Stomach (tissue), 9 donors: ENCODE results near the gene POLL. TPM values are rescaled to one million over a fixed set of nuclear protein-coding genes. Genes with fewer than 3 reads are reported as not detected.

Source experiments
- DNase-seq, 2 donors: peaks; one replicate each; pipeline versions ENCODE4 v3.0.0 to v3.0.0-alpha.2; 2013 to 2019
- H3K27ac ChIP-seq, 5 donors: fragments of 200-600 bp in 4 of 5; sonication (generic) in 4 of 5; one replicate each; pipeline ENCODE4 v1.5.1; 2013 to 2019; ENCODE audit warnings: mild to moderate bottlenecking in 1 of 5, moderate library complexity in 1 of 5
- H3K27me3 ChIP-seq, 3 donors: fragments of 200-600 bp; sonication (generic); one replicate each; pipeline ENCODE4 v1.5.1; 2017 to 2019; ENCODE audit warnings: mixed run types in 1 of 3
- H3K36me3 ChIP-seq, 4 donors: fragments of 200-600 bp; sonication (generic); 1 replicate in 3 of 4; 2 replicates in 1 of 4; pipeline ENCODE4 v1.5.1; 2016 to 2019
- H3K4me1 ChIP-seq, 4 donors: fragments of 200-600 bp; sonication (generic); one replicate each; pipeline ENCODE4 v1.5.1; 2016 to 2019
- H3K4me3 ChIP-seq, 4 donors: fragments of 200-600 bp; sonication (generic) in 3 of 4; one replicate each; pipeline ENCODE4 v1.5.1; 2016 to 2019; ENCODE audit warnings: mild to moderate bottlenecking in 1 of 4
- H3K9me3 ChIP-seq, 4 donors: fragments of 200-600 bp; sonication (generic); one replicate each; pipeline ENCODE4 v1.5.1; 2016 to 2019
- CTCF ChIP-seq, 7 experiments: fragments of 450-650 bp in 4 of 7; fragments of 200-600 bp in 3 of 7; sonication (generic) in 3 of 7; IDR thresholded peaks; one replicate each; pipeline ENCODE4 v1.5.1; 2016 to 2019; ENCODE audit warnings: antibody characterized with exemption in 7 of 7, control low read depth in 2 of 7, mild to moderate bottlenecking in 1 of 7
- EP300 ChIP-seq: sonication (generic); formaldehyde crosslinking; IDR thresholded peaks from one replicate; pipeline ENCODE4 v1.6.1; 2017; ENCODE audit warnings: antibody characterized with exemption
- POLR2A ChIP-seq, 4 donors: fragments of 450-650 bp; IDR thresholded peaks; one replicate each; pipeline ENCODE4 v1.6.1; 2016; ENCODE audit warnings: antibody characterized with exemption in 4 of 4, control low read depth in 2 of 4, mild to moderate bottlenecking in 1 of 4, moderate library complexity in 1 of 4
- POLR2AphosphoS5 ChIP-seq, 3 donors: sonication (generic); formaldehyde crosslinking; IDR thresholded peaks; one replicate each; pipeline ENCODE4 v1.6.1; 2016; ENCODE audit warnings: antibody characterized with exemption in 3 of 3
- WGBS, 5 donors: extraction: QIAGEN DNeasy Blood & Tissue Kit in 3 of 5; methylation state at CpG; one replicate each; pipeline versions ENCODE4 v1.1.5 to v1.1.7; 2013 to 2018; 5-methylcytosine and 5-hydroxymethylcytosine counted together
- intact Hi-C: fragments of 100-400 bp; cut with DNase I; formaldehyde crosslinking; loops from one replicate; pipeline ENCODE4 v1.15.1; 2023; ENCODE audit warnings: low total_unique reads
- polyA plus RNA-seq, 3 donors: library from polyadenylated mRNA; stranded (reverse); fragments of 200-250 nt; gene quantifications; one replicate each; pipeline ENCODE4 v1.2.3, GENCODE V29; 2013
- total RNA-seq, 5 donors: library from RNA; depleted of rRNA; stranded (reverse); fragments of >200 nt; gene quantifications; one replicate each; pipeline versions ENCODE4 v1.1.0 to v1.2.3, GENCODE V29; 2014 to 2016
- donor health status: healthy with polysubstance abuse.
- donor health status: Bipolar disorder and iron deficiency.
- donor health status: healthy.

Gene POLL
- total and polyA plus RNA-seq, 8 donors: 12.9 to 122 (median 34.2) TPM

GRCh38 chr10:101575580-101576210, 12.4 kb downstream of the POLL start:
- H3K27ac ChIP-seq: no peak overlapping the region
- peaks cover 0 to 13% (median 7%) of the 10 kb centered on the region in 4 donors for H3K9me3 ChIP-seq
- TF ChIP-seq POLR2AphosphoS5 (IDR thresholded peaks at IDR 0.05) (no peak), EP300 (no peak), POLR2A (IDR thresholded peaks at IDR 0.05) (no peak), CTCF (IDR thresholded peaks at IDR 0.05) (no peak)
- intact Hi-C loops: no loop called here
- 85 to 90% (median 86%) methylated on average over 7 of the region's 7 CpGs for WGBS, 5 donors
- H3K27me3 ChIP-seq: peaks cover 0 to 7% (median 0%) of the 10 kb centered on the region in 3 donors
- peaks cover 2 to 6% (median 5%) of the 10 kb centered on the region in 4 donors for H3K4me1 ChIP-seq
- no peak overlapping the region for H3K4me3 ChIP-seq
- no peak for DNase-seq
- H3K36me3 ChIP-seq: peaks cover 15 to 53% (median 39%) of the 10 kb centered on the region in 4 donors

- H3K27me3 ChIP-seq: peaks cover 0 to 9% (median under 1%) of the 10 kb centered on the region in 3 donors
- no peak for DNase-seq
- H3K4me3 ChIP-seq: no peak overlapping the region
- TF ChIP-seq CTCF (IDR thresholded peaks at IDR 0.05): no peak
- TF ChIP-seq EP300: no peak
- TF ChIP-seq POLR2A (IDR thresholded peaks at IDR 0.05): no peak
- TF ChIP-seq POLR2AphosphoS5 (IDR thresholded peaks at IDR 0.05): no peak
- intact Hi-C loops: no loop called here
- peaks cover 15 to 47% (median 33%) of the 10 kb centered on the region in 4 donors for H3K36me3 ChIP-seq
- 74 to 100% (median 81%) methylated on average over 1 to 3 of the region's 3 CpGs for WGBS, 5 donors
- H3K9me3 ChIP-seq: peaks cover 0 to 13% (median 7%) of the 10 kb centered on the region in 4 donors
- no peak overlapping the region for H3K27ac ChIP-seq
- peaks cover 9 to 12% (median 11%) of the 10 kb centered on the region in 4 donors for H3K4me1 ChIP-seq
These were observed 13.0 kb downstream of the POLL start for GRCh38 chr10:101575091-101575490.

GRCh38 chr10:101573885-101574753, 13.9 kb downstream of the POLL start:
- 87 to 91% (median 89%) methylated on average over 23 to 25 of the region's 25 CpGs for WGBS, 5 donors
- Histone ChIP-seq H3K36me3 (peaks cover 7 to 37% (median 23%) of the 10 kb centered on the region in 4 donors), H3K4me3 (no peak overlapping the region), H3K27ac (no peak overlapping the region), H3K27me3 (peaks cover 7 to 18% (median 10%) of the 10 kb centered on the region in 3 donors), H3K4me1 (peaks cover 18 to 21% (median 20%) of the 10 kb centered on the region in 4 donors), H3K9me3 (peaks cover 0 to 13% (median 7%) of the 10 kb centered on the region in 4 donors)
- TF ChIP-seq CTCF (IDR thresholded peaks at IDR 0.05) (no peak), EP300 (no peak), POLR2A (IDR thresholded peaks at IDR 0.05) (no peak), POLR2AphosphoS5 (IDR thresholded peaks at IDR 0.05) (no peak)
- no peak for DNase-seq
- intact Hi-C loops: loop anchor here (5.0 kb wide), 1 partner anchor 362 kb away; no protein-coding TSS in a partner anchor

GRCh38 chr10:101572785-101573184, 15.3 kb downstream of the POLL start:
- Histone ChIP-seq H3K4me1 (peaks cover 18 to 21% (median 20%) of the 10 kb centered on the region in 4 donors), H3K36me3 (peaks cover 0 to 24% (median 10%) of the 10 kb centered on the region in 4 donors), H3K9me3 (peaks cover 0 to 13% (median 7%) of the 10 kb centered on the region in 4 donors), H3K27me3 (peaks cover 8 to 32% (median 19%) of the 10 kb centered on the region in 3 donors), H3K27ac (no peak overlapping the region), H3K4me3 (no peak overlapping the region)
- no peak for DNase-seq
- WGBS, 5 donors: 86 to 93% (median 90%) methylated on average over 2 of the region's 2 CpGs
- TF ChIP-seq POLR2AphosphoS5 (IDR thresholded peaks at IDR 0.05) (no peak), POLR2A (IDR thresholded peaks at IDR 0.05) (no peak), CTCF (IDR thresholded peaks at IDR 0.05) (no peak), EP300 (no peak)
- intact Hi-C loops: loop anchor here (5.0 kb wide), 1 partner anchor 360 kb away; no protein-coding TSS in a partner anchor
